Subcutaneous adipose tissue (tissue), 4 donors: ENCODE measurements around the gene AP1AR. TPM values are rescaled to one million over a fixed set of nuclear protein-coding genes. Genes with fewer than 3 reads are reported as not detected.

ENCODE experiments used
- total RNA-seq, 4 donors: library from RNA; depleted of rRNA; stranded (reverse); fragments of >200 nt; gene quantifications; one replicate each; pipeline ENCODE4 v1.1.0, GENCODE V29; 2016
- TF ChIP-seq, protein P1 (sequence below): fragments of 450-650 bp; IDR thresholded peaks from one replicate; pipeline ENCODE4 v1.5.1; 2016; ENCODE audit warnings: low read depth, mild to moderate bottlenecking, control low read depth, antibody characterized with exemption, moderate library complexity

AP1AR gene
- total RNA-seq, 4 donors from 2014 or later: 17.2 to 24.1 (median 20.8) TPM

DNA sequence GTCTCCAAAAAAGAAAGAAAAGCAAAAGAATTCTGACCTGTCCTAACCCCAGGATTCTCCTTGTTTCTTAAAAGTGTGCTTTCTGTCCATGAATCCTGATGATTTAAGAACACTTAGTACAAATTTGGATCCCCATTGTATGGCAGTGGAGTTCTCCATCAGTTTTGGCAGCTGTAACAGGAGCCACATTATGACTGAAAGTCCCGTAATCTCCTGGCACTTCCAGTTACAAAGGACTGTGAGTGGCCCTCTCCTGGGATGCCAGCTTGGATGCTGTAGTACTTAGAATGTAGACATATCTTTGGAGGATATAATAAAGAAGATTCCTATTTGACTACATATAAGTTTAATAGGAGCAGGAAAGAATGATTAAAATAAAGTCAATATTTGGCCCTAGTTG is 20.6 kb downstream of the AP1AR start:
- TF ChIP-seq, protein P1, sequence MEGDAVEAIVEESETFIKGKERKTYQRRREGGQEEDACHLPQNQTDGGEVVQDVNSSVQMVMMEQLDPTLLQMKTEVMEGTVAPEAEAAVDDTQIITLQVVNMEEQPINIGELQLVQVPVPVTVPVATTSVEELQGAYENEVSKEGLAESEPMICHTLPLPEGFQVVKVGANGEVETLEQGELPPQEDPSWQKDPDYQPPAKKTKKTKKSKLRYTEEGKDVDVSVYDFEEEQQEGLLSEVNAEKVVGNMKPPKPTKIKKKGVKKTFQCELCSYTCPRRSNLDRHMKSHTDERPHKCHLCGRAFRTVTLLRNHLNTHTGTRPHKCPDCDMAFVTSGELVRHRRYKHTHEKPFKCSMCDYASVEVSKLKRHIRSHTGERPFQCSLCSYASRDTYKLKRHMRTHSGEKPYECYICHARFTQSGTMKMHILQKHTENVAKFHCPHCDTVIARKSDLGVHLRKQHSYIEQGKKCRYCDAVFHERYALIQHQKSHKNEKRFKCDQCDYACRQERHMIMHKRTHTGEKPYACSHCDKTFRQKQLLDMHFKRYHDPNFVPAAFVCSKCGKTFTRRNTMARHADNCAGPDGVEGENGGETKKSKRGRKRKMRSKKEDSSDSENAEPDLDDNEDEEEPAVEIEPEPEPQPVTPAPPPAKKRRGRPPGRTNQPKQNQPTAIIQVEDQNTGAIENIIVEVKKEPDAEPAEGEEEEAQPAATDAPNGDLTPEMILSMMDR: no peak

DNA sequence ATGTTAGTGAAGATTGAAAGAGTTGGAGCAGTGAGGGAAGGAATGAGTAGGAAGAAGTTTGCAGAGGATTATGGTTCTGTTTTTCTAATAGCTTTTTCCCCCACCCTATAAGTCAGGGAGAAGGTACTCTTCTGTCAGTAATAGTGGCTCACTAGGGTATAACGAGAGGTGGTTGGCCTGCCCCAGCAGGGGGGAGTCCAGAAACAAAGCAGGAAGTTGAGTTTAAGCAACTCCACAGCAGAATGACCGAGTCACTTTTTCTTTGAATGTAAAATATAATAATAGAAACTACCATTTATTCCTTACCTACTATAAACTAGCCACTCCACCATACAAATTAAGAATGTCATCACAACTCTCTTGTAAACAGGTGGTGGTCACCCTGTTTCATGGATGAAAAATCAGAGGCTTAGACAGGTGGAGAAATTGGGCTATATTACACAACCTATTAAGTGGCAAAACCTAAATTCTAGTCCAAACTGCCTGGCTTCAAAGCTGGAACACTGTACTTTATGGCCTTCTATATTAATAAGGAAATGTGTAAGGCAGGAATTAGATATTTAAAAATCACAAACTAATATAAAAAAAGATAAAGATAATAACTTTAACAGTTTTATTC is 21.9 kb downstream of the AP1AR start:
- TF ChIP-seq, protein P1: no peak

DNA sequence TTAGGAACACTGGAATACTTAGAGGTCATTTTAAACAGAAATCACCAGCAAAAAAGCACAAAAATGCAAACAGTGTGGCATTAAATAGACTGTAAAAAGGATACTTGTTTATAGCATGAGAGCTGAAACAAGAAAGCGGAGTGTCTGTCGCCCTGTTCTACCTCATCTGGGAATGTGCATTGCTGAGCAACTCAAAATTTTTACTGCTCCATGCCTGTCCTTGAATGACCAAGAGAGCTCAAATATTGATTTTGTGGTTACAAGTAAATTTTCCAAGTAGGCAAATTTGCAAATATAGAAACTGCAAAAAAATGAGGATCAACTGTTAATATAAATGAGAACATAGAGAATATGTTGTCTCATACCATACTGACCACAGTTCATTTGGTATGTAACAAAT is 25.5 kb downstream of the AP1AR start:
- TF ChIP-seq, protein P1: no peak

DNA sequence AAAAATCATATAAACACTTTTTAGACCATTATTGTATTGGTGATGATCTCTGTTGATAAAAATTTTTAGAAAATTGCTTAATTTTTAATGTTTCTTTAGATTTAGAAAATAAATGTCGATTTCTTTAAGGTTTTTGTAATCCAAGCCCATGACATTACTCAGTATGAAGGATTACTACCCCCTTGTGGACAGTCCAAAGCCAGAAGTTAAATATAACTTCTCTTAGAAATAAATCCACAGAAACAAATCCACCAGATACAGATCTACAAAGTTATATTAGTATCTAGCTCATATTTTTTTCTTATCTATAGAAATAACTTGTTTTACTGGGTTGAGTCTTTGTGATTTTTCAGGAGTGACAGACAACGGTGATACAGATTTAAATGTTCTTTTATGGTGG is 35.2 kb downstream of the AP1AR start:
- TF ChIP-seq, protein P1: no peak

DNA sequence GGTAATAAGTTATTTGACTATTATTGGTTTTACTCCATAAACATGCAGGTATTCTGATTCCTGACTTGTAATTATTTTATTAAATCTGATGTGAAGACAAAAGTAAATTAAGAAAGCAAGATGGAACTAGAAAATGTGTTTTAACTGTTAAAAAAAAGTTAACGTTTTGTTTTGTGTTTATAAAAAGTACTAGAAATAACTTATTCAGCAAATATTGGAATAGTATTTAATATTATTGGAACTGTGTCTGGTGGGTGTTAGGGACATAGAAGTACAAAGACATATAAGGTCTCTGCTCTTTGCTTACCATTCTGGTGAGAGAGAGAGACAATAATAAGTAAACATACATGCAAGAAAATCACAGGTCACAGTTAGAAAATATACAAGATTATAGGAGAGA is 38.5 kb downstream of the AP1AR start:
- TF ChIP-seq, protein P1: no peak

DNA sequence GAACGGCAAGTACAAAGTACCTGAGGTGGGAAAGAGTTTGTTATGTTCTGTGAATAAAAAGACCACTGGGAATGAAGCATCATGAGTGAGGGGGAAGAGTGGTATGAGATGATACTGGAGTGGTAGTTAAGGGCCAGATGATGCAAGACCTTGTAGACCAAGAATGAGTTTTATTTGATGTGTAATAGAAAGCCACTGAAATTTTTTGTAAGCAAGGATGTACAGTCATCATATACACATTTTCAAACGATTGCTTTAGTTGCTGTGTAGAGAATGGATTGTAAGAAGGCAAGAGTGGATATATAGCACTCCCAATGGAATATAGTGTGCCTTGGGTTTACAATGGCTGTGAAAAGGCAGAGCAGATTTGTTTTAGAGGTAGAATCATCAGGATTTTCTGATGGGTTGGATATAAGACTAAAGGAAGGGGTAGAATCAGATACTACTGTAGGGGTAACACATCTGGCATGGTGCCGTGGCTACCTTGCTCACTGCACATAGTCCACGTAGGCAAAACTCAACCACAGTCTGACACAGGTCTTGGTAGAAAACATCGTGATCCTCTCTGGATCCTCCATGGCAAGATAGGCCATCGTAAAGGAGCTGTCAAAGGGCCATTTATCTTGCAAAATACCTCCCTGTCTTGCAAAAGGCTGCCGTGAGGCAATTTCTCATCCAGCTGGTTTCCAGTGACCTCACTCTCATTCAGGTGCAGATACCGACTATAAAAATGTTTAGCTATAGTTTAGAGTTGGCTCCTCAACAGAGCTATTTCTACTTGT is 39.2 kb downstream of the AP1AR start:
- TF ChIP-seq, protein P1: no peak

DNA sequence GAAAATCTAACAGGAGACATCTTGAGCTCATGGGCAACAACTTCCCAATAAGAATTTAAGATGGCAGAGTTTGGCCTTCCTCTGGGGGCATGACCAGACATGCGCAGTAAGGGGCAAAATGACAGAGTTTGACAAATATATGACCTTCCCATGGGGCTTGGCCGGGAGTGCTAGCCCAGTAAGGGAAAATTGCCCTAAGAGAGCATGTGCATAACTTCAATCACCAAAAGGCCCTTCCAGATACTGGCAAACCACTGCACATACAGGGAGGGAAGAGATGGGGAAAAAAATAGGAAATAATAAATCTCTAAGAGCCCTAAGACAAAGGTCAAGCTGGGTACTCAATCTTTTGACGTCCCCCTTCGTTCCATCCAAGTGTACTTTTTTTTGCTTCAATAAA is 40.7 kb downstream of the AP1AR start:
- TF ChIP-seq, protein P1: no peak
